Left lung (tissue), 10 donors: ENCODE data around the gene NT5C2. TPM values are rescaled to one million over a fixed set of nuclear protein-coding genes. Genes with fewer than 3 reads are reported as not detected.
"Not testable (repeated sequence)": the region's sequence is repeated elsewhere in the genome, so short reads cannot be mapped to it uniquely, and the experiment has no call there.

Experiments
- ATAC-seq: fragments of 200-7000 bp; cut with Tn5 transposase; one replicate; pipeline ENCODE4 v1.9.1; 2020; ENCODE audit warnings: moderate library complexity
- DNase-seq, 4 donors: peaks; one replicate each; pipeline ENCODE4 v3.0.0-alpha.2; 2013 to 2020
- H3K27ac ChIP-seq, 2 donors: fragments of 200-600 bp; sonication (generic) in 1 of 2; one replicate each; pipeline versions ENCODE4 v1.5.0 to v1.8.0; 2020 to 2021
- H3K27me3 ChIP-seq, 2 donors: fragments of 200-600 bp; sonication (generic) in 1 of 2; one replicate each; pipeline versions ENCODE4 v1.5.0 to v1.8.0; 2020 to 2021
- H3K36me3 ChIP-seq, 2 donors: fragments of 200-600 bp; sonication (generic) in 1 of 2; one replicate each; pipeline versions ENCODE4 v1.5.0 to v1.8.0; 2020 to 2021
- H3K4me1 ChIP-seq, 2 donors: fragments of 200-600 bp; one replicate each; pipeline ENCODE4 v1.8.0; 2021
- H3K4me3 ChIP-seq, 2 donors: fragments of 200-600 bp; sonication (generic) in 1 of 2; one replicate each; pipeline versions ENCODE4 v1.5.0 to v1.8.0; 2020 to 2021; ENCODE audit warnings: mild to moderate bottlenecking in 1 of 2
- H3K9me3 ChIP-seq, 2 donors: fragments of 200-600 bp; sonication (generic) in 1 of 2; one replicate each; pipeline versions ENCODE4 v1.5.0 to v1.8.0; 2020 to 2021
- intact Hi-C, 2 donors: fragments of 100-400 bp; cut with DNase I; formaldehyde crosslinking; loops; one replicate each; pipeline versions ENCODE4 v1.11.2 to v1.14.2; 2022
- polyA plus RNA-seq, 6 donors: library from polyadenylated mRNA; unstranded; fragments of 120-200 nt; gene quantifications; one replicate each; pipeline ENCODE4 v1.2.1, GENCODE V29; 2013; ENCODE audit not compliant: insufficient read length in 6 of 6
- total RNA-seq, 2 donors: library from RNA; stranded (reverse); fragmentation: NEBNext Ultra II Directional; extraction: Animal tissue kit (Norgen Biotek cat#: 25700); gene quantifications; one replicate each; pipeline ENCODE4 v1.2.1, GENCODE V29; 2021
- TF ChIP-seq, protein P1 (sequence below), 2 donors: fragments of 200-600 bp; sonication (generic) in 1 of 2; IDR thresholded peaks; one replicate each; pipeline versions ENCODE4 v1.5.0 to v1.8.0; 2021; ENCODE audit warnings: antibody characterized with exemption in 2 of 2
- donor health status: DM: no; HTN: yes; CAD: no.
- donor health status: DM: no; HTN: no; CAD: no.

NT5C2 gene
- total and polyA plus RNA-seq, 8 donors = 95.3 to 173 (median 133) TPM

DNA sequence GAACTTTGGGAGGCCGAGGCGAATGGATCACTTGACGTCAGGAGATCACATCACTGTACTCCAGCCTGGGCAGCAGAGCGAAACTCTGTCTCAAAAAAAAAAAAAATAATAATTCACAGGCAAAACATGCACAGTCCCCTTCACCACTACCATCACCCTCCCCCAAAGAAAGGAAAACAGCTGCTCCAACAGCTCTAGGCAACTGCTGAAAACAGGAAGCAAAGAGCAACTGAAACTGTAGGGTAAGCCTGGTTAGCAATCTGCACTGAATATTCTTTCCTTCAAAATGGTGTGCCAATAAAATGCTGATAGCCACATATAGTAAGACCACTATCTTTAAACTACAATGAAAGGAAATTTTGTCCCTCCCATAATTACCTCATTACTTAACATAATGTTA, 11.8 kb downstream of the NT5C2 start:
- H3K9me3 ChIP-seq = no peaks in the 10 kb centered on the region
- intact Hi-C loops = no loop called here
- no peak overlapping the region for H3K4me3 ChIP-seq
- TF ChIP-seq, protein P1, sequence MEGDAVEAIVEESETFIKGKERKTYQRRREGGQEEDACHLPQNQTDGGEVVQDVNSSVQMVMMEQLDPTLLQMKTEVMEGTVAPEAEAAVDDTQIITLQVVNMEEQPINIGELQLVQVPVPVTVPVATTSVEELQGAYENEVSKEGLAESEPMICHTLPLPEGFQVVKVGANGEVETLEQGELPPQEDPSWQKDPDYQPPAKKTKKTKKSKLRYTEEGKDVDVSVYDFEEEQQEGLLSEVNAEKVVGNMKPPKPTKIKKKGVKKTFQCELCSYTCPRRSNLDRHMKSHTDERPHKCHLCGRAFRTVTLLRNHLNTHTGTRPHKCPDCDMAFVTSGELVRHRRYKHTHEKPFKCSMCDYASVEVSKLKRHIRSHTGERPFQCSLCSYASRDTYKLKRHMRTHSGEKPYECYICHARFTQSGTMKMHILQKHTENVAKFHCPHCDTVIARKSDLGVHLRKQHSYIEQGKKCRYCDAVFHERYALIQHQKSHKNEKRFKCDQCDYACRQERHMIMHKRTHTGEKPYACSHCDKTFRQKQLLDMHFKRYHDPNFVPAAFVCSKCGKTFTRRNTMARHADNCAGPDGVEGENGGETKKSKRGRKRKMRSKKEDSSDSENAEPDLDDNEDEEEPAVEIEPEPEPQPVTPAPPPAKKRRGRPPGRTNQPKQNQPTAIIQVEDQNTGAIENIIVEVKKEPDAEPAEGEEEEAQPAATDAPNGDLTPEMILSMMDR (IDR thresholded peaks at IDR 0.05) = no peak
- ATAC-seq (peak; percentile 51), DNase-seq (no peak)
- peaks cover 4 to 48% of the 10 kb centered on the region in 2 donors for H3K36me3 ChIP-seq
- H3K4me1 ChIP-seq = peaks cover 30 to 64% of the 10 kb centered on the region in 2 donors
- peak overlapping the region; percentile 13 to 66 for H3K27ac ChIP-seq
- no peaks in the 10 kb centered on the region for H3K27me3 ChIP-seq

GRCh38 chr10:103180491-103180890, 12.6 kb downstream of the NT5C2 start:
- Histone ChIP-seq H3K9me3 (no peaks in the 10 kb centered on the region), H3K36me3 (peaks cover 4 to 56% of the 10 kb centered on the region in 2 donors), H3K4me1 (peaks cover 22 to 57% of the 10 kb centered on the region in 2 donors), H3K4me3 (no peak overlapping the region), H3K27me3 (no peaks in the 10 kb centered on the region), H3K27ac (peak overlapping the region in 1 of 2 donors; percentile 6)
- intact Hi-C loops = no loop called here
- TF ChIP-seq, protein P1 (IDR thresholded peaks at IDR 0.05) = no peak
- ATAC-seq (no peak), DNase-seq (no peak)

DNA sequence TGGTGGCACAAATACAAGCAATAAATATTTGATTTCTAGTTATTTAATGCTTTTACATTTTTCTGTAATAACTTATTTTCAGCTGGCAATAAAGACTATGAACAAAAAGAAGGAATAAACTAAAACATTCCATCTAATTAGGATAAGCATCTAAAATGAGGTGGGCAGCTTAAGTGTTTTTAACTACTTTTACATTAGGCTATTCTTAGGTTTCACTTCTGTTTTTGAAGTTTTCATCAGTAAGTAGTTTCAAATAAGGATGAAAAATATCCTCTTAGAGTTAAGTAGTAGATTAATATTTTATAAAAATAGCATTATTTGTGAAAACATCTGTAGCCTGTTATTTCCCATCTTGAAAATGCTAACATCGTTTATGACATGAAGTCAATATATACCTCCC, 15.9 kb downstream of the NT5C2 start:
- Histone ChIP-seq H3K4me3 (no peak overlapping the region), H3K27ac (no peak overlapping the region), H3K9me3 (no peaks in the 10 kb centered on the region), H3K36me3 (peaks cover 4 to 89% of the 10 kb centered on the region in 2 donors), H3K4me1 (peaks cover 3 to 25% of the 10 kb centered on the region in 2 donors), H3K27me3 (no peaks in the 10 kb centered on the region)
- ATAC-seq (no peak), DNase-seq (no peak)
- intact Hi-C loops = no loop called here
- TF ChIP-seq, protein P1 (IDR thresholded peaks at IDR 0.05) = no peak

GRCh38 chr10:103175580-103176285, 17.3 kb downstream of the NT5C2 start:
- intact Hi-C loops = no loop called here
- peaks cover 4 to 96% of the 10 kb centered on the region in 2 donors for H3K36me3 ChIP-seq
- H3K27ac ChIP-seq = no peak overlapping the region
- no peaks in the 10 kb centered on the region for H3K9me3 ChIP-seq
- TF ChIP-seq, protein P1 (IDR thresholded peaks at IDR 0.05) = no peak
- no peak overlapping the region for H3K4me3 ChIP-seq
- DNase-seq = no peak
- ATAC-seq = no peak
- peaks cover 4 to 20% of the 10 kb centered on the region in 2 donors for H3K4me1 ChIP-seq
- no peaks in the 10 kb centered on the region for H3K27me3 ChIP-seq

GRCh38 chr10:103174324-103174723, 18.7 kb downstream of the NT5C2 start:
- H3K9me3 ChIP-seq, H3K4me3 ChIP-seq, DNase-seq, H3K27ac ChIP-seq, H3K27me3 ChIP-seq, ATAC-seq, intact Hi-C loops: not testable (repeated sequence)
- Histone ChIP-seq H3K36me3 (peaks cover 0 to 96% of the 10 kb centered on the region in 2 donors), H3K4me1 (peaks cover 4 to 23% of the 10 kb centered on the region in 2 donors)
